ENCODE results near the gene NDRG4.
A peak's percentile ranks its signal among the peaks of the same experiment; 100 is the strongest.

- TF ChIP-seq POLR2AphosphoS5 (IDR thresholded peaks at IDR 0.05; ENCODE audit: low read depth, low read length) (no peak), SRF (IDR thresholded peaks at IDR 0.05; ENCODE audit: low read depth) (no peak), CTCF (IDR thresholded peaks at IDR 0.05 in 2 of 3, conservative IDR thresholded peaks at IDR 0.05 in 1 of 3; ENCODE audit: borderline replicate concordance in 1 of 3, insufficient read depth in 1 of 3, low read depth in 2 of 3, low read length in 2 of 3) (peak; percentile 48 to 77 (median 61); a peak in 5 of 6 replicates), JUND (IDR thresholded peaks at IDR 0.05) (no peak)
These were observed 4.9 kb upstream of the NDRG4 start for GRCh38 chr16:58494981-58495520.

Data from HCT116 (cell line).